Posterior vena cava (tissue), 2 donors: ENCODE measurements around the gene C11orf86. TPM values are rescaled to one million over a fixed set of nuclear protein-coding genes. Genes with fewer than 3 reads are reported as not detected.
"Not testable (repeated sequence)": the region's sequence is repeated elsewhere in the genome, so short reads cannot be mapped to it uniquely, and the experiment has no call there.

Experiments used
- DNase-seq: peaks from one replicate; pipeline ENCODE4 v3.0.0-alpha.2; 2020; ENCODE audit warnings: low spot score
- intact Hi-C, 2 donors: fragments of 100-400 bp; cut with DNase I; formaldehyde crosslinking; loops; one replicate each; pipeline versions ENCODE4 v1.14.1 to v1.14.2; 2022 to 2023
- long read RNA-seq, 2 donors: library from polyadenylated mRNA; unstranded; transcript quantifications; one replicate each; pipeline ENCODE4 v2.0.0, GENCODE V29; 2020 to 2021
- total RNA-seq, 2 donors: library from RNA; stranded (reverse); fragmentation: NEBNext Ultra II Directional; extraction: Animal tissue kit (Norgen Biotek cat#: 25700); gene quantifications; one replicate each; pipeline ENCODE4 v1.2.1, GENCODE V29; 2021
- donor health status: DM: yes; HTN: yes; CAD: no.
- donor health status: DM: yes; HTN: yes; CAD: no.

Gene C11orf86
- not detected for total RNA-seq
- long read RNA-seq, donor 1: 0 reads
- long read RNA-seq, donor 2: 0 reads

DNA sequence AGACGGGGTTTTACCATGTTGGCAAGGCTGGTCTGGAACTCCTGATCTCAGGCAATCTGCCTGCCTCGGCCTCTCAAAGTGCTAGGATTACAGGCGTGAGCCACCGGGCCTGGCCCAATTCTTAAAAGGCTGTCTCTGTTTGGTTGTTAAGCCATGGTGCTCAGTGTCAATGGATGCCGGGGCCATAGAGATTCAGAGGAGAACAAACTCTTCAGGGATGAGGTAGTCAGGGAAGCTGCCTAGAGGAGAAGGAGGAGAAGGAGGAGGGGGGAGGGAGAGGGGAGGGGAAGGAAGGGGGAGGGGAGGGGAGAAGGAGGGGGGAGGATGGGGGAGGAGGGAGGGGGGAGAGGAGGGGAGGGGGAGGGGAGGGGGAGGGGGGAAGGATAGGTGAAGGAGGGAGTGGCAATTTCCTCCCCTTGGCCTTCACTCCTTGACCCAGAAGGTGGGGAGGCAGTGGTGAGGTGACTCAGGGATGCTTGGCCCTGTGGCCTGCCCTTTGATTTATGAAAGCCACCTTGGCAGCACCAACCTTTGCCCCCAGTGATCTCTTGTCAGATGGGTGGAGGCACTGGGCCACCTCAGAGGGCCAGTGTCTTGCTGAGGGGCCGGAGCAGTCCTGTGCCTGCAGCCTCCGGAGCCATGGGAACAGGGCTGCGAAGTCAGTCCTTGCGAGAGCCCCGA lies at the start of gene C11orf86:
TSS of gene C11orf86 (plus strand) at position 581 of the 681 bp plus-strand sequence. CDS start at position 640, 59 bp downstream.
- no peak for DNase-seq
- intact Hi-C loops: no loop called here

GRCh38 chr11:66929753-66930152 lies 45.4 kb upstream of the C11orf86 start:
- intact Hi-C loops: no loop called here
- no peak for DNase-seq

DNA sequence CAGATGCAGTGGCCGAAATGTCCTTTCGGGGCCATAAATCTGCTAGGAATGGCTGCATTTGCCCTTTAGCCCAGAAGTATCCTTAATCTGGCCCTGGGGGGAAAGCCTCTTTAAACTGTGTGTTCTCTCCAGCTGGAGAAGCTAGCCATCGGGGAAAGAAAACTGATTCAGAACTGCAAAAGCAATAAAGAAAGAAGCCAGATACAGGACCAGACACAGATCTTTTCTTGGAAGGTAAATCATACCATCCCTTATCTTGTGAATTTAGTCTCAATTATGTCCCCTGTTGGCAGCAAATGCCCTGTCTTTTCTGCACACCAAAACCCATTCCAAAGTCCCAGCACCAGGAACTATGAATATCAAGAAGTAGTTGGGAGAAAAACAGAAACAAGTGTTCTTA lies 42.6 kb upstream of the C11orf86 start:
- intact Hi-C loops: no loop called here
- no peak for DNase-seq

DNA sequence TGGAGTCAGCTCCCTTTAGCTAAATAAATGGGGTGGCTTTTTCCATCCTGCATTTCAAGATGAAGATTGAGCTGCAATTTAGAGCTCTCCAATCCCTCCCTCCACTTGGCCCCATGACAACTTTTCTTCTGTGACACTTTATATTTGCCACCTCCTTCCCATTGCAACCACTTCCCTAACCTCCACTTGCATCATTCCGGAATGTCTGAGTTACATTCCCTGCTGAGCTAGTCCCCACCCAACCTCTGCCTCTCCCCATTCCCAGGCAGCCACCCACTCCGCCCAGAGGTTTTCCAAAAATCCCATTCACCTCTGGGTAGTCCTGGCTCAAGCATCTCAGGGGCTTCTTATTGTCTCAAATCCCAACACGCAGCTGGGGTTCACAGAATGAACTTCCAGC lies 41.6 kb upstream of the C11orf86 start:
- DNase-seq: no peak
- intact Hi-C loops: no loop called here

- no peak for DNase-seq
- intact Hi-C loops: loop anchor here in 1 of 2 donors (2.0 kb wide), 1 partner anchor 34 kb away; no protein-coding TSS in a partner anchor
Measured at GRCh38 chr11:66934950-66935779, 39.9 kb upstream of the C11orf86 start.

DNA sequence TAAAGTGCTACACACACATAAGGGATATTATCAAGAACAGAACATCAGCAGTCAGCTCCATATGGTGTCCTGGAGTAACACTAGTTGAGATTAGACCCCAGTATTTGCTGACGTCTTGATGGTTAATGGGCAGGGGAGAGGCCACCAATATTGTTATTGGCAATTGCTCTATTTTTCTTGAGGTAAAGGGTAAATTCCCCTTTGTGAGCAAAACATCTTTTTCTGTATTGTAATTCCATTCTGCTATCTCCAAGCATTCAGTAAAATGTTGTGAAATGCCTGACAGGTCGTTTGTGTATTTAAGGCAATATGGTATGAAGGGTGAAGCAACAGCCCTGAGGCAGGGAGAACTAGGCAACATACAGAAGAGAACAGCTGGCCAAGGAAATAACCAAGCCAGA lies 38.8 kb upstream of the C11orf86 start:
- no peak for DNase-seq
- intact Hi-C loops: no loop called here

DNA sequence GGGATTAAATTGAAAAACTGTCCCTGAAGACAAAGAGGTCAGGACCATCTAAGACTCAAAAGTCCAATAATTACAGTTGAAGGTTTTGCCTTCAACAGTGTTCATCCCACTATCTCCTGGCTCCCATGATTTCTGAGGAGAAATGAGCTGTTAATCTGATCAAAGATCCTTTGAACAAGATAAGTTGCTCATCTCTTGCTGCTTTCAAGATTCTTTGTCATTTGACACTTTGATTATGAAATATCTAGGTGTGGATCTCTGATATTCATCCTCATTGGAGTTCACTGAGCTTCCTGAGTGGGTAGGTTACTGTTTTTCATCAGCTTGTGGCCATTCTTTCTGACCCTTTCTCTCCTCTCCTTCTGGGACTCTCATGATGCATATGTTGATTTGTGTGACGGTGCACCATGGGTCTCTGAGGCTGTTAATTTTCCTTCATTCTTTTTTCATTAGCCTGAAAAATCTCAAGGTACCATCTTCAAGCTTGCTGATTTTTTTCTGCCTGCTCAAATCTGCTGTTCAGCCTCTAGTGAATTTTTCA lies 37.8 kb upstream of the C11orf86 start:
- DNase-seq: no peak
- intact Hi-C loops: no loop called here

- DNase-seq: no peak
- intact Hi-C loops: no loop called here
Measured at GRCh38 chr11:66938582-66939135, 36.4 kb upstream of the C11orf86 start.

DNA sequence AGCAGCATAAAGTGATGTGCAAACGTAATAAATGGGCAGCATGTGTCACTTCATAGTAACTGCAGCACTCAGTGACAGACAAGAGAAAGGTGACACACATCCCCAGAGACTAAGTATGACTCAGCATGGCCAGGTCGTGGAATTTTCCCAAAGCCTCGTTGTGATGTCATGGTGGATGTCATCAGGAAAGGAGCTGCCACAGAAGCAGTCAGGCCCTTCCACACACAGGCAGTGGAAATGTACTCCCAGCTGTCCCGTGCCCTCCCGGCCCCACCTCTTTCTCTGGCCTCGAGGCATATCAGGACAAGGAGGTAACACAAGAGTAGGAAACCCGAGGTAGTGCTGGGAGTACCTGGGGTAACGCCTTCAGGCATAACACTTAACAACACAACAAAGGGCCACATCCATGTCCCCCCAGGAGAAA lies 25.0 kb upstream of the C11orf86 start:
- intact Hi-C loops: loop anchor here in 1 of 2 donors (5.0 kb wide), 1 partner anchor 1008 kb away; no protein-coding TSS in a partner anchor

GRCh38 chr11:66951135-66951534 lies 24.0 kb upstream of the C11orf86 start:
- DNase-seq: no peak
- intact Hi-C loops: loop anchor here in 1 of 2 donors (5.0 kb wide), 1 partner anchor 1009 kb away; no protein-coding TSS in a partner anchor

More for the DNA sequence above, 25.0 kb upstream of the C11orf86 start:
- DNase-seq: no peak

DNA sequence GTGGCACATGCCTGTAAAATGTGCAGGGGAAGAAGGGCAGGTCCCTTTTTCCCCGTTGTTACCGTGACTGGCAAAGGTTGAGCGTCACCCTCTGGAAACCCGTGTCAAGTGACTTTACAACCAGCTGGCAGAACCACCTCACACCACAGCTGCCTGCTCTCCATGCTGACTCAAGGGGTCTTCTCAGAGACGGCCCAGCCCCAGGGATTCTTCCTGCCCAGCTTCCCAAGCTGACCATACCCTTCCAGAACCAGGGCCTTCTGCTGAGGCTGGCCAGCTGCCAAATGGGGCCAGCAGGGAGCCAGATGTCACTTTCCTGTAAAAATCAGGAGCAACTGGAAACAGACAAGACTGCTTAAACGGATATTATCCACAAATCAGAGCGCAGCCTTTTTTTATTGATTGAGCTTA lies 23.2 kb upstream of the C11orf86 start:
- no peak for DNase-seq
- intact Hi-C loops: loop anchor here in 1 of 2 donors (5.0 kb wide), 1 partner anchor 1010 kb away; no protein-coding TSS in a partner anchor

- peak; percentile 30 for DNase-seq
Measured at GRCh38 chr11:66953081-66953833, 21.8 kb upstream of the C11orf86 start.

GRCh38 chr11:66956689-66957290 lies 18.3 kb upstream of the C11orf86 start:
- peak; percentile 75 for DNase-seq
- intact Hi-C loops: no loop called here

More at GRCh38 chr11:66953081-66953833, 21.8 kb upstream of the C11orf86 start:
- intact Hi-C loops: loop anchor here in 1 of 2 donors (5.0 kb wide), 1 partner anchor 1011 kb away; no protein-coding TSS in a partner anchor

DNA sequence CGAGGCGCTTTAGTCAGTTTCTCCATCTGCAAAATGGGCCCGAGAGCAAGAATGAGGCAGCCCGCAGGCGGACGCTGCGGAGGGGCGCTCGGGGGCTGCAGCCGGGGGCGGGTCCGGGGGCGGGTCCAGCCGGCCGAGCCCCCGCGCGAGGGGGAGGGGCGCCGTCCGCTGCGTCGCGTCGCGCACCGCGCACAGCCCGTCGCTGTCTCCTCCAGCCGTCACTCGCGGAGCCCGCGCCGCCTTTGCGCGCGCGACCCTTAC lies 17.2 kb upstream of the C11orf86 start:
- intact Hi-C loops: no loop called here
- DNase-seq: no peak

GRCh38 chr11:66958232-66958955 lies 16.7 kb upstream of the C11orf86 start, which contains the start of gene PC:
TSS of gene PC (minus strand) at chr11:66958383. CDS start at chr11:66872159, 86,224 bp downstream.
- intact Hi-C loops: no loop called here
- DNase-seq: peak; percentile 100

DNA sequence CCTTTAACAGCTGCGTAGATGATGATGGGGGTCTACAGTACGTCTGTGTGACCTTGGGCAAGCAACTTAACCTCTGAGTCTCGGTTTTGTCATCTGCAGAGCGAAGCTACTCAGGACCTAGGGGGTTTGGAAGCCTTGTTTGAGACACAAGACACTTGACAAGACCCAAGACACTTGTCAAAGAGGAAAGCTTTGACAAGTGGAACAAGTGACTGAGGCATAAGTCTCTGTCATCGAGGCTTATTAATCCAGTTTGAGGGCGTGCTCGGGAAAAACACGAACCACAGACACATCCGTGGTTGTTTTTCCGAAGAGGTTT lies 16.2 kb upstream of the C11orf86 start:
- DNase-seq: no peak
- intact Hi-C loops: no loop called here

DNA sequence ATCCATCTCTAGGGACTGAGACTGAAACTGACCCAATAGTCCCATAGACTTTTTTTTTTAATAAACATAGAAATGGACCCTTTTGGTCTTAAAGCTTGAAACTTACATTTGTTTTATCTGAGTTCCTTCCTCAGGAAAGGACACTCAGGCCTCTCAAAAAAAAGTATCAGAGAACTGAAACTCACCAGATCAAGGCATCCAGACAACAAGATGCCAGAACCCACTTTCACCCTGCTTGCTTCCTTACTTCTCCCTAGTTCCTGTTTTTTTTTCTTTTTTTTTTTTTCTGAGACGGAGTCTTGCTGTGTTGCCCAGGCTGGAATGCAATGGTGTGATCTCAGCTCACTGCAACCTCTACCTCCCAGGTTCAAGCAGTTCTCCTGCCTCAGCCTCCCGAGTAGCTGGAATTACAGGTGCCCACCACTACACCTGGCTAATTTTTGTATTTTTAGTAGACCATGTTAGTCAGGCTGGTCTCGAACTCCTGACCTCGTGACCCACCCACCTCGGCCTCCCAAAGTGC lies 13.4 kb upstream of the C11orf86 start:
- DNase-seq, intact Hi-C loops: not testable (repeated sequence)

- intact Hi-C loops: no loop called here
- DNase-seq: no peak
Measured at GRCh38 chr11:66962247-66962646, 12.9 kb upstream of the C11orf86 start.
